Neural cell (in vitro differentiated cells): Measurements from ENCODE around the gene INF2. TPM values are rescaled to one million over a fixed set of nuclear protein-coding genes. Genes with fewer than 3 reads are reported as not detected.

ENCODE experiments used
- H2AFZ ChIP-seq: fragments of 200-600, 300-800 bp; sonication (generic), shearing (Covaris generic); 2 replicates; pipeline ENCODE4 v1.6.0; 2014; ENCODE audit warnings: low read depth, mild to moderate bottlenecking, antibody characterized with exemption, low read length, moderate library complexity
- H3F3A ChIP-seq: fragments of 200-600 bp; shearing (Covaris generic); 2 replicates; pipeline ENCODE4 v1.6.1; 2016; ENCODE audit warnings: mild to moderate bottlenecking, moderate library complexity, mixed read lengths, antibody characterized with exemption, low read length; ENCODE audit not compliant: insufficient read depth, poor library complexity, severe bottlenecking
- H3K27ac ChIP-seq: fragments of 200-600, 300-800 bp; sonication (generic), shearing (Covaris generic); 2 replicates; pipeline ENCODE4 v1.5.1; 2014; ENCODE audit warnings: mild to moderate bottlenecking, low read length, moderate library complexity
- H3K27me3 ChIP-seq: fragments of 300-800, 200-600 bp; sonication (generic), shearing (Covaris generic); 2 replicates; pipeline ENCODE4 v1.6.0; 2014; ENCODE audit warnings: mild to moderate bottlenecking, low read depth, low read length, moderate library complexity; ENCODE audit not compliant: insufficient read depth
- H3K36me3 ChIP-seq: fragments of 300-800, 200-600 bp; sonication (generic), shearing (Covaris generic); 2 replicates; pipeline ENCODE4 v1.5.1; 2014; ENCODE audit warnings: mild to moderate bottlenecking, antibody characterized with exemption, low read length, moderate library complexity; ENCODE audit not compliant: insufficient read depth
- H3K4me2 ChIP-seq: fragments of 300-800, 200-600 bp; sonication (generic), shearing (Covaris generic); 2 replicates; pipeline ENCODE4 v1.6.0; 2014; ENCODE audit warnings: mild to moderate bottlenecking, low read length
- H3K4me3 ChIP-seq: fragments of 300-800, 200-600 bp; sonication (generic), shearing (Covaris generic); 2 replicates; pipeline ENCODE4 v1.5.1; 2014; ENCODE audit warnings: mild to moderate bottlenecking, low read length, moderate library complexity
- H3K79me2 ChIP-seq: fragments of 200-600 bp; shearing (Covaris generic); replicated peaks from 2 replicates; pipeline ENCODE4 v1.6.0; 2014; ENCODE audit warnings: mild to moderate bottlenecking, low read length, moderate library complexity; ENCODE audit not compliant: insufficient read depth
- H3K9ac ChIP-seq: fragments of 300-800, 200-600 bp; sonication (generic), shearing (Covaris generic); 2 replicates; pipeline ENCODE4 v1.6.1; 2016; ENCODE audit warnings: mild to moderate bottlenecking, low read length, mixed read lengths
- H3K9me2 ChIP-seq: fragments of 200-600 bp; shearing (Covaris generic); 2 replicates; pipeline ENCODE4 v1.6.1; 2016; ENCODE audit warnings: mild to moderate bottlenecking, low read length, mixed read lengths; ENCODE audit not compliant: insufficient read depth
- H3K9me3 ChIP-seq: fragments of 200-600, 300-800 bp; sonication (generic), shearing (Covaris generic); 2 replicates; pipeline ENCODE4 v1.6.1; 2016; ENCODE audit warnings: mild to moderate bottlenecking, mixed run types, low read length, moderate library complexity, mixed read lengths
- H4K20me1 ChIP-seq: fragments of 200-600 bp; shearing (Covaris generic); 2 replicates; pipeline ENCODE4 v1.6.1; 2016; ENCODE audit warnings: mild to moderate bottlenecking, mixed run types; ENCODE audit not compliant: insufficient read depth
- CTCF ChIP-seq: fragments of 450-650 bp; IDR thresholded peaks from 2 replicates; pipeline ENCODE4 v1.5.1; 2014; ENCODE audit warnings: antibody characterized with exemption, mild to moderate bottlenecking, moderate library complexity; ENCODE audit not compliant: poor library complexity, severe bottlenecking
- EP300 ChIP-seq: fragments of 450-650 bp; conservative IDR thresholded peaks from 2 replicates; pipeline ENCODE4 v1.6.1; 2014; ENCODE audit warnings: antibody characterized with exemption, mild to moderate bottlenecking, moderate library complexity; ENCODE audit not compliant: poor library complexity, severe bottlenecking
- EZH2 ChIP-seq: fragments of 200-600, 300-800 bp; shearing (Covaris generic), sonication (generic); IDR thresholded peaks from 2 replicates; pipeline ENCODE4 v1.6.1; 2014; ENCODE audit warnings: antibody characterized with exemption, low read length, borderline replicate concordance, mild to moderate bottlenecking; ENCODE audit not compliant: insufficient read depth, poor library complexity, severe bottlenecking
- MXI1 ChIP-seq: fragments of 450-650 bp; conservative IDR thresholded peaks from 2 replicates; pipeline ENCODE4 v1.6.1; 2014; ENCODE audit warnings: antibody characterized with exemption, mild to moderate bottlenecking; ENCODE audit not compliant: poor library complexity, severe bottlenecking
- POLR2AphosphoS5 ChIP-seq: IDR thresholded peaks from 2 replicates; pipeline ENCODE4 v1.6.1; 2012
- RAD21 ChIP-seq: fragments of 450-650 bp; conservative IDR thresholded peaks from 2 replicates; pipeline ENCODE4 v1.6.1; 2014; ENCODE audit warnings: antibody characterized with exemption, mild to moderate bottlenecking, moderate library complexity
- REST ChIP-seq: IDR thresholded peaks from 2 replicates; pipeline ENCODE4 v1.6.1; 2012; ENCODE audit warnings: borderline replicate concordance
- SMC3 ChIP-seq: fragments of 450-650 bp; conservative IDR thresholded peaks from 2 replicates; pipeline ENCODE4 v1.6.1; 2014; ENCODE audit warnings: antibody characterized with exemption, mild to moderate bottlenecking, moderate library complexity; ENCODE audit not compliant: poor library complexity
- TAF1 ChIP-seq: IDR thresholded peaks from 2 replicates; pipeline ENCODE4 v1.6.1; 2012; ENCODE audit warnings: low read depth
- polyA plus RNA-seq: library from polyadenylated mRNA; depleted of rRNA; stranded (reverse); fragments of >200 nt; gene quantifications from 2 replicates; pipeline ENCODE4 v1.2.3, GENCODE V29; 2014

The INF2 gene
- polyA plus RNA-seq, 1 donor from 2014 or later, result 0.02 TPM

- Histone ChIP-seq H2AFZ (no peak overlapping the region), H3K36me3 (no peaks in the 10 kb centered on the region), H3K9me2 (no peaks in the 10 kb centered on the region), H3K9ac (no peak overlapping the region), H3K4me2 (no peak overlapping the region), H3F3A (no peaks in the 10 kb centered on the region), H3K27ac (no peak overlapping the region), H3K9me3 (peaks cover 3% of the 10 kb centered on the region), H3K27me3 (no peaks in the 10 kb centered on the region), H3K4me3 (no peak overlapping the region), H4K20me1 (no peaks in the 10 kb centered on the region), H3K79me2 (no peaks in the 10 kb centered on the region)
- TF ChIP-seq REST (no peak), EP300 (no peak), MXI1 (no peak), CTCF (no peak), TAF1 (no peak), EZH2 (no peak), RAD21 (no peak), SMC3 (no peak), POLR2AphosphoS5 (no peak)
Observed at GRCh38 chr14:104702106-104702505, 12.7 kb downstream of the INF2 start.

GRCh38 chr14:104702673-104703072 lies 13.3 kb downstream of the INF2 start:
- H3K4me2 ChIP-seq, result no peak overlapping the region
- TF ChIP-seq EZH2, result no peak
- no peak for TF ChIP-seq EP300
- no peak for TF ChIP-seq SMC3
- no peak for TF ChIP-seq TAF1
- TF ChIP-seq REST, result no peak
- TF ChIP-seq POLR2AphosphoS5, result no peak
- TF ChIP-seq MXI1, result no peak
- no peak for TF ChIP-seq CTCF
- TF ChIP-seq RAD21, result no peak
- H3K27ac ChIP-seq, result no peak overlapping the region
- no peaks in the 10 kb centered on the region for H3F3A ChIP-seq
- H3K27me3 ChIP-seq, result no peaks in the 10 kb centered on the region
- H3K9me3 ChIP-seq, result peaks cover 3% of the 10 kb centered on the region
- H3K79me2 ChIP-seq, result no peaks in the 10 kb centered on the region
- H3K9ac ChIP-seq, result no peak overlapping the region
- no peaks in the 10 kb centered on the region for H4K20me1 ChIP-seq
- no peaks in the 10 kb centered on the region for H3K9me2 ChIP-seq
- H3K4me3 ChIP-seq, result no peak overlapping the region
- H2AFZ ChIP-seq, result no peak overlapping the region
- no peaks in the 10 kb centered on the region for H3K36me3 ChIP-seq
